ENCODE results near the gene CERS6. TPM values are rescaled to one million over a fixed set of nuclear protein-coding genes. Genes with fewer than 3 reads are reported as not detected.

CERS6 gene
- polyA plus RNA-seq, 3 donors: 7.6 to 17.7 (median 15.6) TPM

- Histone ChIP-seq H3K36me3 (replicated peaks in 1 of 2; ENCODE audit: control insufficient read depth in 1 of 2, insufficient read depth in 2 of 2, low read length in 2 of 2) (peaks cover 33 to 83% of the 10 kb centered on the region in 2 donors), H3K27me3 (ENCODE audit: control insufficient read depth in 2 of 2, insufficient read depth in 2 of 2, low read length in 2 of 2) (no peaks in the 10 kb centered on the region), H3K27ac (ENCODE audit: low read depth in 1 of 2, low read length in 2 of 2) (no peak overlapping the region), H3K4me1 (ENCODE audit: control insufficient read depth in 1 of 2, insufficient read depth in 2 of 2, low read length in 2 of 2) (no peaks in the 10 kb centered on the region), H3K9me3 (replicated peaks in 1 of 2; ENCODE audit: control insufficient read depth in 1 of 2, insufficient read depth in 1 of 2, low read length in 2 of 2) (no peaks in the 10 kb centered on the region), H3K79me2 (ENCODE audit: insufficient read depth, low read length) (no peaks in the 10 kb centered on the region), H3K4me2 (replicated peaks; ENCODE audit: extremely low read depth, low read length, poor library complexity, severe bottlenecking) (no peak overlapping the region), H2AFZ (ENCODE audit: insufficient read depth, low read depth, low read length, poor library complexity, severe bottlenecking) (no peak overlapping the region), H4K20me1 (ENCODE audit: insufficient read depth, low read length) (no peaks in the 10 kb centered on the region), H3K9ac (ENCODE audit: insufficient read depth, low read length, poor library complexity, severe bottlenecking) (no peak overlapping the region), H3K4me3 (replicated peaks in 1 of 3; ENCODE audit: low read depth in 2 of 3, low read length in 3 of 3) (no peak overlapping the region)
- TF ChIP-seq CTCF (IDR thresholded peaks at IDR 0.05): no peak
- peaks cover 64 to 71% of the 10 kb centered on the region in 2 donors for H3K36me3 Mint-ChIP-seq
- no peak for DNase-seq
- peaks cover 1% of the 10 kb centered on the region for H3K4me1 Mint-ChIP-seq
- intact Hi-C loops (cut with micrococcal nuclease): no loop called here
- H3K27ac Mint-ChIP-seq: no peak overlapping the region
- H3K4me3 Mint-ChIP-seq: no peak overlapping the region
- no CpG with 5 or more reads among the region's 2 CpGs for WGBS (ENCODE audit: insufficient coverage)
- H3K9me3 Mint-ChIP-seq: peaks cover under 1 to 5% (median 2%) of the 10 kb centered on the region in 7 donors
- H3K27me3 Mint-ChIP-seq (ENCODE audit: low read depth in 3 of 3): no peaks in the 10 kb centered on the region
Observed at GRCh38 chr2:168770796-168771195, 314.7 kb downstream of the CERS6 start.

- no peak for TF ChIP-seq CTCF (IDR thresholded peaks at IDR 0.05)
- Histone ChIP-seq H3K4me3 (replicated peaks in 1 of 3; ENCODE audit: low read depth in 2 of 3, low read length in 3 of 3) (no peak overlapping the region), H2AFZ (ENCODE audit: insufficient read depth, low read depth, low read length, poor library complexity, severe bottlenecking) (no peak overlapping the region), H3K27ac (ENCODE audit: low read depth in 1 of 2, low read length in 2 of 2) (no peak overlapping the region), H3K9ac (ENCODE audit: insufficient read depth, low read length, poor library complexity, severe bottlenecking) (no peak overlapping the region), H3K9me3 (replicated peaks in 1 of 2; ENCODE audit: control insufficient read depth in 1 of 2, insufficient read depth in 1 of 2, low read length in 2 of 2) (peaks cover 0 to 7% of the 10 kb centered on the region in 2 donors), H3K79me2 (ENCODE audit: insufficient read depth, low read length) (no peaks in the 10 kb centered on the region), H3K36me3 (replicated peaks in 1 of 2; ENCODE audit: control insufficient read depth in 1 of 2, insufficient read depth in 2 of 2, low read length in 2 of 2) (peaks cover 23 to 64% of the 10 kb centered on the region in 2 donors), H3K27me3 (ENCODE audit: control insufficient read depth in 2 of 2, insufficient read depth in 2 of 2, low read length in 2 of 2) (no peaks in the 10 kb centered on the region), H3K4me1 (ENCODE audit: control insufficient read depth in 1 of 2, insufficient read depth in 2 of 2, low read length in 2 of 2) (no peaks in the 10 kb centered on the region), H4K20me1 (ENCODE audit: insufficient read depth, low read length) (no peaks in the 10 kb centered on the region), H3K4me2 (replicated peaks; ENCODE audit: extremely low read depth, low read length, poor library complexity, severe bottlenecking) (no peak overlapping the region)
- Mint-ChIP-seq H3K9me3 (peaks cover 5 to 11% (median 6%) of the 10 kb centered on the region in 7 donors), H3K27me3 (ENCODE audit: low read depth in 3 of 3) (no peaks in the 10 kb centered on the region), H3K36me3 (peaks cover 52% of the 10 kb centered on the region in 2 donors), H3K4me1 (no peaks in the 10 kb centered on the region), H3K4me3 (no peak overlapping the region), H3K27ac (no peak overlapping the region)
- WGBS (ENCODE audit: insufficient coverage): no CpG with 5 or more reads among the region's 1 CpG
- intact Hi-C loops (cut with micrococcal nuclease): no loop called here
- no peak for DNase-seq
Observed at GRCh38 chr2:168772704-168773103, 316.6 kb downstream of the CERS6 start.
